A549 (cell line): Measurements from ENCODE around the gene TMEM213. TPM values are rescaled to one million over a fixed set of nuclear protein-coding genes. Genes with fewer than 3 reads are reported as not detected.

Experiments
- ATAC-seq, 2 experiments: fragments of 200-7000 bp in 1 of 2; fragments of >200 bp in 1 of 2; cut with Nextera tagmentation in 1 of 2; cut with Tn5 transposase in 1 of 2; 3 replicates each; pipeline versions ENCODE4 v1.8.0 to v1.9.1; 2018 to 2020; ENCODE audit warnings: mild to moderate bottlenecking in 1 of 2, moderate library complexity in 1 of 2
- CTCF ChIA-PET: fragments of 300-600 bp; sonication (Branson Sonifier 250); formaldehyde crosslinking; extraction: SDS; loops from one replicate; lab custom pipeline; 2021; ENCODE audit warnings: antibody characterized with exemption, inconsistent platforms; lab: Yijun Ruan, JAX
- POLR2A ChIA-PET: fragments of 350-600 bp; formaldehyde crosslinking; extraction: SDS; loops from one replicate; lab custom pipeline; 2021; ENCODE audit warnings: antibody characterized with exemption, inconsistent platforms; lab: Yijun Ruan, JAX
- DNase-seq, 2 experiments: peaks; one replicate each; pipeline versions ENCODE4 v3.0.0 to v3.0.0-alpha.2; 2011 to 2016; ENCODE audit warnings: low read depth in 1 of 2, low spot score in 1 of 2
- FAIRE-seq: peaks from 2 replicates; lab custom pipeline; 2011; peaks lifted over from hg19 to GRCh38; lab: Jason Lieb, UNC
- H3K27ac ChIP-seq, 2 experiments: fragments of >200 bp; sonication (Bioruptor Twin); formaldehyde crosslinking; 3 replicates each; pipeline ENCODE4 v1.5.1; 2016 to 2017
- H3K4me1 ChIP-seq: fragments of >200 bp; sonication (Bioruptor Twin); formaldehyde crosslinking; 3 replicates; pipeline ENCODE4 v1.6.1; 2016
- H3K4me2 ChIP-seq: fragments of >200 bp; sonication (Bioruptor Twin); formaldehyde crosslinking; 3 replicates; pipeline ENCODE4 v1.6.1; 2016
- H3K4me3 ChIP-seq: fragments of >200 bp; sonication (Bioruptor Twin); formaldehyde crosslinking; 3 replicates; pipeline ENCODE4 v1.5.1; 2016
- H3K9me3 ChIP-seq: fragments of >200 bp; sonication (Bioruptor Twin); formaldehyde crosslinking; 3 replicates; pipeline ENCODE4 v1.6.1; 2016
- CHD2 ChIP-seq: fragments of 150-350 bp; IDR thresholded peaks from 2 replicates; pipeline ENCODE4 v1.6.1; 2014; ENCODE audit warnings: low read length; ENCODE audit not compliant: partially characterized antibody
- CHD4 ChIP-seq: fragments of 200-600 bp; sonication (generic); IDR thresholded peaks from 2 replicates; pipeline ENCODE4 v1.6.1; 2016; ENCODE audit warnings: antibody characterized with exemption, mild to moderate bottlenecking, borderline replicate concordance
- FOSL2 ChIP-seq, 2 experiments: fragments of 450-650 bp in 1 of 2; fragments of >200 bp in 1 of 2; sonication (Bioruptor Twin) in 1 of 2; formaldehyde crosslinking; IDR thresholded peaks; 2 replicates each; pipeline versions ENCODE4 v1.5.0 to v1.6.1; 2016 to 2020; ENCODE audit warnings: mild to moderate bottlenecking in 1 of 2, moderate library complexity in 1 of 2
- FOXS1 ChIP-seq: fragments of 250-450 bp; sonication (Bioruptor Pico); IDR thresholded peaks from 2 replicates; pipeline ENCODE4 v1.5.0; 2020; ENCODE audit warnings: mild to moderate bottlenecking, moderate library complexity
- GATA3 ChIP-seq: IDR thresholded peaks from 2 replicates; pipeline ENCODE4 v1.6.1; 2012; ENCODE audit warnings: borderline replicate concordance
- HOXB5 ChIP-seq: fragments of 250-450 bp; sonication (Bioruptor Pico); IDR thresholded peaks from 2 replicates; pipeline ENCODE4 v1.5.0; 2020; ENCODE audit warnings: mild to moderate bottlenecking, moderate library complexity
- KDM1A ChIP-seq: fragments of 200-600 bp; sonication (generic); IDR thresholded peaks from 2 replicates; pipeline ENCODE4 v1.6.1; 2016; ENCODE audit warnings: low read depth, mild to moderate bottlenecking
- PHF8 ChIP-seq: fragments of 200-600 bp; sonication (generic); IDR thresholded peaks from 2 replicates; pipeline ENCODE4 v1.6.1; 2016; ENCODE audit warnings: low read depth, mild to moderate bottlenecking, antibody characterized with exemption, moderate library complexity, borderline replicate concordance
- RCOR1 ChIP-seq: fragments of 150-350 bp; IDR thresholded peaks from 2 replicates; pipeline ENCODE4 v1.6.1; 2014; ENCODE audit warnings: antibody characterized with exemption, low read length, low read depth
- SMC3 ChIP-seq: fragments of >200 bp; sonication (Bioruptor Twin); formaldehyde crosslinking; IDR thresholded peaks from 3 replicates; pipeline ENCODE4 v1.6.1; 2018; ENCODE audit warnings: inconsistent platforms
- SREBF2 ChIP-seq: fragments of 450-650 bp; IDR thresholded peaks from 2 replicates; pipeline ENCODE4 v1.6.1; 2014; ENCODE audit warnings: mild to moderate bottlenecking, moderate library complexity
- TP53 ChIP-seq: fragments of 250-450 bp; sonication (Bioruptor Pico); IDR thresholded peaks from 2 replicates; pipeline ENCODE4 v1.5.0; 2021; ENCODE audit warnings: mild to moderate bottlenecking, moderate library complexity
- ZFP36 ChIP-seq: fragments of 450-650 bp; IDR thresholded peaks from 2 replicates; pipeline ENCODE4 v1.6.1; 2014; ENCODE audit warnings: borderline replicate concordance; ENCODE audit not compliant: partially characterized antibody
- WGBS: methylation state at CpG from one replicate; pipeline ENCODE4 v1.1.6; 2017; ENCODE audit errors: missing lambda C conversion rate; 5-methylcytosine and 5-hydroxymethylcytosine counted together
- polyA plus RNA-seq, 4 experiments: library from polyadenylated mRNA; depleted of rRNA in 3 of 4; stranded (reverse); fragments of >200 nt; fragmentation: RNase III in 1 of 4; extraction: RNeasy Plus Mini Kit Qiagen cat#74134 plus additional on column Dnase treatment in 1 of 4; gene quantifications; 2 replicates in 3 of 4; 3 replicates in 1 of 4; pipeline ENCODE4 v1.2.3, GENCODE V29; 2011 to 2017
- TF ChIP-seq, protein P1 (sequence below): fragments of 250-450 bp; sonication (Bioruptor Pico); IDR thresholded peaks from 2 replicates; pipeline ENCODE4 v1.5.0; 2021; ENCODE audit warnings: mild to moderate bottlenecking, moderate library complexity, borderline replicate concordance
- TF ChIP-seq, protein P2 (sequence below): IDR thresholded peaks from 2 replicates; pipeline ENCODE4 v1.6.1; 2012
- TF ChIP-seq, protein P3 (sequence below): fragments of 250-450 bp; sonication (Bioruptor Pico); IDR thresholded peaks from 2 replicates; pipeline ENCODE4 v1.5.0; 2020; ENCODE audit warnings: low read depth, mild to moderate bottlenecking, moderate library complexity
- TF ChIP-seq, protein P4 (sequence below): fragments of >200 bp; sonication (Bioruptor Twin); formaldehyde crosslinking; IDR thresholded peaks from 3 replicates; pipeline ENCODE4 v1.5.1; 2016
- TF ChIP-seq, protein P5 (sequence below): IDR thresholded peaks from 2 replicates; pipeline ENCODE4 v1.6.1; 2012; ENCODE audit warnings: low read depth, borderline replicate concordance

The TMEM213 gene
- polyA plus RNA-seq, 2 of the 4 experiments (the other 2 are of a cell fraction) = not detected

DNA sequence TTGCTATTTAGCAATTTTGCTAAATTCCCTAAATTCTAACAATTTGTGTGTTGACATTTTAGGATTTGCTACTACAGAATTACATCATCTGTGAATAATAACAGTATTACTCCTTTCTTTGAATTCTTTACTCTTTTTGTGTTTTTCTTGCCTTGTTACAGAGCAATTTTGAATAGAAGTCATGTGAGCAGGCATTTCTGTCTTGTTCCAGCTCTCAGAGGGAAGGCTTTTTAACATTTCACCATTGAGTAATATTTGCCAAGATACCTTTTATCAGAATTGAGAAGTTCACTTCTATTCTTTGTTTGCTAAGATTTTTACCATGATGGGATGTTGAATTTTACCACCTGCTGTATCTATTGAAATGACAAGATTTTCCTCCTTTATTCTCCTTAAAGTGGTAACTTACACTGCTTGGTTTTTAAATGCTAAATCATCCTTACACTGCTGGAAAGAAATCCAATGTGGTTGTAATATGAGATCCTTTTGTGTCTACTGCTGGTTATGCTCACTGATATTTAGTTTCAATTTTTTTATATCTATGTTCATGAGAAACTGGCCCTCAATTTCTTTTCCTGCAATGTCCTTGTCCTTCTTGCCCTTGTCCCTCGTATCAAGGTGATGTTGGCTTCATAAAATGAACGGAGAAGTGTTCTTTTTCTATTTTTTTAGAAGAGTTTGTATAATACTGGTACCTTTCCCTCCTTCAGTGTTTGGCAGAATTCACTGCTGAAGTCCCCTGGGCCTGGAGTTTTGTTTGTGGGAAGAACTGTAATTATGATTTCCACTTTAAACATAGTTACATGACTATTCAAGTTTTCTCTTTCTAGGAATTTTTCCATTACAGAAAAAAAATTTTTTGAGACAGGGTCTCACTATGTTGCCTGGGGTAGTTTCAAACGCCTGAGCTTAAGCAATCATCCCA lies 50.5 kb downstream of the TMEM213 start:
- Histone ChIP-seq H3K4me3 (no peak overlapping the region), H3K4me1 (peaks cover 4% of the 10 kb centered on the region; the same call in 1 of the 3 replicates), H3K9me3 (no peaks in the 10 kb centered on the region), H3K4me2 (no peak overlapping the region), H3K27ac (no peak overlapping the region)
- DNase-seq (no peak), ATAC-seq (no peak), FAIRE-seq (peak; percentile 13)
- ChIA-PET CTCF (no interaction called here), POLR2A (no interaction called here)
- WGBS = 76% methylated on average over 3 of the region's 3 CpGs
- TF ChIP-seq TP53 (CRISPR knock-in tag) = no peak
- TF ChIP-seq FOSL2 (IDR thresholded peaks at IDR 0.05) = no peak
- no peak for TF ChIP-seq FOSL2 (CRISPR knock-in tag; IDR thresholded peaks at IDR 0.05)
- no peak for TF ChIP-seq RCOR1
- TF ChIP-seq, protein P1, sequence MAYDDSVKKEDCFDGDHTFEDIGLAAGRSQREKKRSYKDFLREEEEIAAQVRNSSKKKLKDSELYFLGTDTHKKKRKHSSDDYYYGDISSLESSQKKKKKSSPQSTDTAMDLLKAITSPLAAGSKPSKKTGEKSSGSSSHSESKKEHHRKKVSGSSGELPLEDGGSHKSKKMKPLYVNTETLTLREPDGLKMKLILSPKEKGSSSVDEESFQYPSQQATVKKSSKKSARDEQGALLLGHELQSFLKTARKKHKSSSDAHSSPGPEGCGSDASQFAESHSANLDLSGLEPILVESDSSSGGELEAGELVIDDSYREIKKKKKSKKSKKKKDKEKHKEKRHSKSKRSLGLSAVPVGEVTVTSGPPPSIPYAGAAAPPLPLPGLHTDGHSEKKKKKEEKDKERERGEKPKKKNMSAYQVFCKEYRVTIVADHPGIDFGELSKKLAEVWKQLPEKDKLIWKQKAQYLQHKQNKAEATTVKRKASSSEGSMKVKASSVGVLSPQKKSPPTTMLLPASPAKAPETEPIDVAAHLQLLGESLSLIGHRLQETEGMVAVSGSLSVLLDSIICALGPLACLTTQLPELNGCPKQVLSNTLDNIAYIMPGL (CRISPR knock-in tag) = no peak
- TF ChIP-seq HOXB5 (CRISPR knock-in tag) = no peak
- TF ChIP-seq, protein P2, sequence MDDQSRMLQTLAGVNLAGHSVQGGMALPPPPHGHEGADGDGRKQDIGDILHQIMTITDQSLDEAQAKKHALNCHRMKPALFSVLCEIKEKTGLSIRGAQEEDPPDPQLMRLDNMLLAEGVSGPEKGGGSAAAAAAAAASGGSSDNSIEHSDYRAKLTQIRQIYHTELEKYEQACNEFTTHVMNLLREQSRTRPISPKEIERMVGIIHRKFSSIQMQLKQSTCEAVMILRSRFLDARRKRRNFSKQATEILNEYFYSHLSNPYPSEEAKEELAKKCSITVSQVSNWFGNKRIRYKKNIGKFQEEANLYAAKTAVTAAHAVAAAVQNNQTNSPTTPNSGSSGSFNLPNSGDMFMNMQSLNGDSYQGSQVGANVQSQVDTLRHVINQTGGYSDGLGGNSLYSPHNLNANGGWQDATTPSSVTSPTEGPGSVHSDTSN = no peak
- no peak for TF ChIP-seq ZFP36
- no peak for TF ChIP-seq KDM1A
- TF ChIP-seq FOXS1 = no peak
- no peak for TF ChIP-seq GATA3
- TF ChIP-seq CHD2 = no peak
- TF ChIP-seq, protein P3, sequence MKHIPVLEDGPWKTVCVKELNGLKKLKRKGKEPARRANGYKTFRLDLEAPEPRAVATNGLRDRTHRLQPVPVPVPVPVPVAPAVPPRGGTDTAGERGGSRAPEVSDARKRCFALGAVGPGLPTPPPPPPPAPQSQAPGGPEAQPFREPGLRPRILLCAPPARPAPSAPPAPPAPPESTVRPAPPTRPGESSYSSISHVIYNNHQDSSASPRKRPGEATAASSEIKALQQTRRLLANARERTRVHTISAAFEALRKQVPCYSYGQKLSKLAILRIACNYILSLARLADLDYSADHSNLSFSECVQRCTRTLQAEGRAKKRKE (CRISPR knock-in tag) = no peak
- TF ChIP-seq, protein P4, sequence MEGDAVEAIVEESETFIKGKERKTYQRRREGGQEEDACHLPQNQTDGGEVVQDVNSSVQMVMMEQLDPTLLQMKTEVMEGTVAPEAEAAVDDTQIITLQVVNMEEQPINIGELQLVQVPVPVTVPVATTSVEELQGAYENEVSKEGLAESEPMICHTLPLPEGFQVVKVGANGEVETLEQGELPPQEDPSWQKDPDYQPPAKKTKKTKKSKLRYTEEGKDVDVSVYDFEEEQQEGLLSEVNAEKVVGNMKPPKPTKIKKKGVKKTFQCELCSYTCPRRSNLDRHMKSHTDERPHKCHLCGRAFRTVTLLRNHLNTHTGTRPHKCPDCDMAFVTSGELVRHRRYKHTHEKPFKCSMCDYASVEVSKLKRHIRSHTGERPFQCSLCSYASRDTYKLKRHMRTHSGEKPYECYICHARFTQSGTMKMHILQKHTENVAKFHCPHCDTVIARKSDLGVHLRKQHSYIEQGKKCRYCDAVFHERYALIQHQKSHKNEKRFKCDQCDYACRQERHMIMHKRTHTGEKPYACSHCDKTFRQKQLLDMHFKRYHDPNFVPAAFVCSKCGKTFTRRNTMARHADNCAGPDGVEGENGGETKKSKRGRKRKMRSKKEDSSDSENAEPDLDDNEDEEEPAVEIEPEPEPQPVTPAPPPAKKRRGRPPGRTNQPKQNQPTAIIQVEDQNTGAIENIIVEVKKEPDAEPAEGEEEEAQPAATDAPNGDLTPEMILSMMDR = no peak
- no peak for TF ChIP-seq SREBF2
- TF ChIP-seq SMC3 = no peak
- no peak for TF ChIP-seq PHF8

DNA sequence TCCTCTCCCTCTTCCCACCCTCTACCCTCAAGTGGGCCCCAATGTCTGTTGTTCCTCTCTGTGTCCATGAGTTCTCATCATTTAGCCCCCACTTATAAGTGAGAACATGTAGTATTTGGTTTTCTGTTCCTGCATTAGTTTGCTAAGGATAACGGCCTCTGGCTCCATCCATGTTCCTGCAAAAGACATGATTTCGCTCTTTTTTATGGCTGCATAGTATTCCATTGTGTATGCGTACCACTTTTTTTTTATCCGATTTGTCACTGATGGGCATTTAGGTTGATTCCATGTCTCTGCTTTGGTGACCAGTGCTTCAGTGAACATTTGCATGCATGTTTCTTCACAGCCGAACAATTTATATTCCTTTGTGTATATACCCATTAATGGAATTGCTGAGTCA lies 51.9 kb downstream of the TMEM213 start:
- no peak for ATAC-seq
- WGBS = 94% methylated on average over 5 of the region's 5 CpGs

More for the DNA sequence above, 51.9 kb downstream of the TMEM213 start:
- POLR2A ChIA-PET = no interaction called here
- CTCF ChIA-PET = no interaction called here
- H3K9me3 ChIP-seq = no peaks in the 10 kb centered on the region
- TF ChIP-seq CHD4 = peak; percentile 46; the same call in 1 of the 2 replicates
- TF ChIP-seq, protein P5, sequence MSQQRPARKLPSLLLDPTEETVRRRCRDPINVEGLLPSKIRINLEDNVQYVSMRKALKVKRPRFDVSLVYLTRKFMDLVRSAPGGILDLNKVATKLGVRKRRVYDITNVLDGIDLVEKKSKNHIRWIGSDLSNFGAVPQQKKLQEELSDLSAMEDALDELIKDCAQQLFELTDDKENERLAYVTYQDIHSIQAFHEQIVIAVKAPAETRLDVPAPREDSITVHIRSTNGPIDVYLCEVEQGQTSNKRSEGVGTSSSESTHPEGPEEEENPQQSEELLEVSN = no peak
- no peak for DNase-seq
- no peak for FAIRE-seq
- H3K4me3 ChIP-seq = no peak overlapping the region
- H3K27ac ChIP-seq = no peak overlapping the region
- H3K4me1 ChIP-seq = peaks cover 4% of the 10 kb centered on the region; the same call in 1 of the 3 replicates
- no peak overlapping the region for H3K4me2 ChIP-seq
